ENCODE measurements around the gene NUBPL.
A peak's percentile ranks its signal among the peaks of the same experiment; 100 is the strongest.

The NUBPL gene

GRCh38 chr14:31561155-31561846, at the start of gene NUBPL:
NUBPL (plus strand) TSS chr14:31561404; CDS start chr14:31561440, 36 bp downstream.
- peaks cover 15% of the 10 kb centered on the region for H3K4me1 Mint-ChIP-seq
- peaks cover 3% of the 10 kb centered on the region for H3K27me3 Mint-ChIP-seq
- H3K27ac Mint-ChIP-seq, result peak within 1 kb of the TSS; percentile 98
- H3K36me3 Mint-ChIP-seq, result peaks cover 2% of the 10 kb centered on the region
- DNase-seq (ENCODE audit: low spot score in 2 of 2), result peak; percentile 96 to 97
- peak within 1 kb of the TSS; percentile 92 for H3K4me3 Mint-ChIP-seq
- H3K9me3 Mint-ChIP-seq, result peaks cover 2% of the 10 kb centered on the region
- peak; percentile 92 for ATAC-seq (ENCODE audit: low read depth)

- H3K27me3 Mint-ChIP-seq, result peaks cover 2% of the 10 kb centered on the region
Observed at GRCh38 chr14:31527087-31527486, 34.1 kb upstream of the NUBPL start.

GRCh38 chr14:31527546-31527945, 33.7 kb upstream of the NUBPL start:
- H3K4me3 Mint-ChIP-seq, result no peak overlapping the region
- no peaks in the 10 kb centered on the region for H3K9me3 Mint-ChIP-seq
- DNase-seq (ENCODE audit: low spot score in 2 of 2), result no peak
- peaks cover 2% of the 10 kb centered on the region for H3K27me3 Mint-ChIP-seq
- no peak overlapping the region for H3K27ac Mint-ChIP-seq
- no peaks in the 10 kb centered on the region for H3K36me3 Mint-ChIP-seq
- no peak for ATAC-seq (ENCODE audit: low read depth)
- no peaks in the 10 kb centered on the region for H3K4me1 Mint-ChIP-seq

More at GRCh38 chr14:31527087-31527486, 34.1 kb upstream of the NUBPL start:
- Mint-ChIP-seq H3K9me3 (no peaks in the 10 kb centered on the region), H3K4me1 (no peaks in the 10 kb centered on the region), H3K4me3 (no peak overlapping the region), H3K27ac (no peak overlapping the region), H3K36me3 (no peaks in the 10 kb centered on the region)
- ATAC-seq (ENCODE audit: low read depth) (no peak), DNase-seq (ENCODE audit: low spot score in 2 of 2) (no peak)

- Mint-ChIP-seq H3K27ac (no peak overlapping the region), H3K36me3 (no peaks in the 10 kb centered on the region), H3K9me3 (no peaks in the 10 kb centered on the region), H3K4me1 (no peaks in the 10 kb centered on the region), H3K27me3 (no peaks in the 10 kb centered on the region), H3K4me3 (no peak overlapping the region)
- ATAC-seq (ENCODE audit: low read depth) (no peak), DNase-seq (ENCODE audit: low spot score in 2 of 2) (no peak)
Observed at GRCh38 chr14:31529053-31529452, 32.2 kb upstream of the NUBPL start.

- no peaks in the 10 kb centered on the region for H3K27me3 Mint-ChIP-seq
- DNase-seq (ENCODE audit: low spot score in 2 of 2) (no peak), ATAC-seq (ENCODE audit: low read depth) (no peak)
- no peak overlapping the region for H3K27ac Mint-ChIP-seq
- no peaks in the 10 kb centered on the region for H3K9me3 Mint-ChIP-seq
- H3K36me3 Mint-ChIP-seq, result no peaks in the 10 kb centered on the region
- no peak overlapping the region for H3K4me3 Mint-ChIP-seq
- no peaks in the 10 kb centered on the region for H3K4me1 Mint-ChIP-seq
Observed at GRCh38 chr14:31530136-31530535, 31.1 kb upstream of the NUBPL start.

- Mint-ChIP-seq H3K36me3 (no peaks in the 10 kb centered on the region), H3K4me1 (no peaks in the 10 kb centered on the region), H3K4me3 (no peak overlapping the region), H3K27me3 (peaks cover 3% of the 10 kb centered on the region), H3K9me3 (no peaks in the 10 kb centered on the region), H3K27ac (no peak overlapping the region)
- ATAC-seq (ENCODE audit: low read depth), result no peak
- no peak for DNase-seq (ENCODE audit: low spot score in 2 of 2)
Observed at GRCh38 chr14:31536201-31536960, 24.8 kb upstream of the NUBPL start.

GRCh38 chr14:31541702-31542101, 19.5 kb upstream of the NUBPL start:
- H3K27me3 Mint-ChIP-seq, result peaks cover under 1% of the 10 kb centered on the region
- peaks cover 2% of the 10 kb centered on the region for H3K4me1 Mint-ChIP-seq
- H3K27ac Mint-ChIP-seq, result no peak overlapping the region
- H3K9me3 Mint-ChIP-seq, result no peaks in the 10 kb centered on the region
- H3K4me3 Mint-ChIP-seq, result no peak overlapping the region
- H3K36me3 Mint-ChIP-seq, result no peaks in the 10 kb centered on the region
- no peak for ATAC-seq (ENCODE audit: low read depth)
- no peak for DNase-seq (ENCODE audit: low spot score in 2 of 2)

GRCh38 chr14:31543969-31544799, 17.0 kb upstream of the NUBPL start:
- Mint-ChIP-seq H3K27ac (no peak overlapping the region), H3K4me3 (no peak overlapping the region), H3K9me3 (no peaks in the 10 kb centered on the region), H3K4me1 (peaks cover 2% of the 10 kb centered on the region), H3K27me3 (peaks cover 7% of the 10 kb centered on the region), H3K36me3 (no peaks in the 10 kb centered on the region)
- DNase-seq (ENCODE audit: low spot score in 2 of 2) (no peak), ATAC-seq (ENCODE audit: low read depth) (peak; percentile 61)

GRCh38 chr14:31544816-31545215, 16.4 kb upstream of the NUBPL start:
- ATAC-seq (ENCODE audit: low read depth), result no peak
- Mint-ChIP-seq H3K27ac (no peak overlapping the region), H3K27me3 (peaks cover 8% of the 10 kb centered on the region), H3K4me3 (no peak overlapping the region), H3K9me3 (no peaks in the 10 kb centered on the region), H3K36me3 (no peaks in the 10 kb centered on the region), H3K4me1 (peaks cover 2% of the 10 kb centered on the region)
- no peak for DNase-seq (ENCODE audit: low spot score in 2 of 2)

GRCh38 chr14:31545328-31545727, 15.9 kb upstream of the NUBPL start:
- ATAC-seq (ENCODE audit: low read depth) (no peak), DNase-seq (ENCODE audit: low spot score in 2 of 2) (no peak)
- Mint-ChIP-seq H3K9me3 (no peaks in the 10 kb centered on the region), H3K27ac (no peak overlapping the region), H3K36me3 (no peaks in the 10 kb centered on the region), H3K27me3 (peaks cover 9% of the 10 kb centered on the region), H3K4me3 (no peak overlapping the region), H3K4me1 (peaks cover 2% of the 10 kb centered on the region)

GRCh38 chr14:31549817-31550216, 11.4 kb upstream of the NUBPL start:
- H3K4me1 Mint-ChIP-seq, result peaks cover 2% of the 10 kb centered on the region
- no peak for ATAC-seq (ENCODE audit: low read depth)
- H3K36me3 Mint-ChIP-seq, result no peaks in the 10 kb centered on the region
- no peak overlapping the region for H3K4me3 Mint-ChIP-seq
- DNase-seq (ENCODE audit: low spot score in 2 of 2), result no peak
- peaks cover 9% of the 10 kb centered on the region for H3K27me3 Mint-ChIP-seq
- no peak overlapping the region for H3K27ac Mint-ChIP-seq
- H3K9me3 Mint-ChIP-seq, result no peaks in the 10 kb centered on the region

- H3K9me3 Mint-ChIP-seq, result no peaks in the 10 kb centered on the region
- DNase-seq (ENCODE audit: low spot score in 2 of 2) (no peak), ATAC-seq (ENCODE audit: low read depth) (no peak)
- H3K4me1 Mint-ChIP-seq, result no peaks in the 10 kb centered on the region
- peaks cover 10% of the 10 kb centered on the region for H3K27me3 Mint-ChIP-seq
- H3K36me3 Mint-ChIP-seq, result no peaks in the 10 kb centered on the region
- H3K4me3 Mint-ChIP-seq, result no peak overlapping the region
- H3K27ac Mint-ChIP-seq, result no peak overlapping the region
Observed at GRCh38 chr14:31550589-31550988, 10.6 kb upstream of the NUBPL start.

- ATAC-seq (ENCODE audit: low read depth) (no peak), DNase-seq (ENCODE audit: low spot score in 2 of 2) (no peak)
- peaks cover 4% of the 10 kb centered on the region for H3K27me3 Mint-ChIP-seq
- no peak overlapping the region for H3K27ac Mint-ChIP-seq
- peaks cover 2% of the 10 kb centered on the region for H3K36me3 Mint-ChIP-seq
- H3K4me1 Mint-ChIP-seq, result peaks cover 10% of the 10 kb centered on the region
- H3K9me3 Mint-ChIP-seq, result peaks cover 2% of the 10 kb centered on the region
- H3K4me3 Mint-ChIP-seq, result no peak overlapping the region
Observed at GRCh38 chr14:31556191-31556590, 5.0 kb upstream of the NUBPL start.

- Mint-ChIP-seq H3K4me3 (peak overlapping the region; percentile 27), H3K9me3 (peaks cover 2% of the 10 kb centered on the region), H3K27me3 (peaks cover 4% of the 10 kb centered on the region), H3K36me3 (peaks cover 2% of the 10 kb centered on the region), H3K27ac (peak overlapping the region; percentile 98), H3K4me1 (peaks cover 15% of the 10 kb centered on the region)
- ATAC-seq (ENCODE audit: low read depth), result no peak
- no peak for DNase-seq (ENCODE audit: low spot score in 2 of 2)
Observed at GRCh38 chr14:31559939-31560338, 1.3 kb upstream of the NUBPL start.

Data from memory B cell (primary cell).